ENCODE measurements around the gene AFAP1. TPM values are rescaled to one million over a fixed set of nuclear protein-coding genes. Genes with fewer than 3 reads are reported as not detected.
A peak's percentile ranks its signal among the peaks of the same experiment; 100 is the strongest.

Gene AFAP1
- total and polyA plus RNA-seq, 2 of the 8 experiments (the other 6 are each of a cell fraction or from before 2014, with no cell fraction given) = 3.6 to 18.2 TPM

- Histone ChIP-seq H2BK5ac (ENCODE audit: low read depth, low read length) (no peak overlapping the region; the same call in 1 of the 2 replicates), H3K23me2 (ENCODE audit: low read depth, low read length) (no peaks in the 10 kb centered on the region), H2BK15ac (ENCODE audit: low read length) (peak overlapping the region; percentile 54; the same call in 1 of the 2 replicates), H3K14ac (ENCODE audit: insufficient read length) (no peak overlapping the region), H2AK5ac (ENCODE audit: low read depth, low read length) (peak overlapping the region; percentile 47; the same call in 1 of the 2 replicates), H3K4me3 (ENCODE audit: extremely low read depth in 1 of 4, insufficient read depth in 2 of 4, low read depth in 3 of 4, low read length in 4 of 4) (no peak overlapping the region), H3K79me2 (ENCODE audit: control insufficient read depth in 1 of 2, insufficient read depth in 2 of 2, low read length in 2 of 2) (peaks cover 0 to 52% of the 10 kb centered on the region in 2 experiments; a peak in 3 of 4 replicates), H3K27ac (ENCODE audit: low read depth, low read length) (no peak overlapping the region), H2BK12ac (ENCODE audit: low read depth, low read length) (no peak overlapping the region), H4K20me1 (replicated peaks in 1 of 2; ENCODE audit: control insufficient read depth in 1 of 2, insufficient read depth in 2 of 2, low read length in 2 of 2) (peaks cover 0 to 3% of the 10 kb centered on the region in 2 experiments), H3K18ac (ENCODE audit: extremely low read depth, low read length) (0 out of 2 replicates have a peak overlapping the region, but pooled peaks have one; percentile 48), H3K9ac (replicated peaks in 1 of 4; ENCODE audit: extremely low read depth in 1 of 4, low read depth in 3 of 4, low read length in 3 of 4) (no peak overlapping the region; a peak in 1 of 7 replicates), H3K4me1 (replicated peaks in 1 of 4; ENCODE audit: control insufficient read depth in 3 of 4, insufficient read depth in 4 of 4, low read length in 3 of 4) (peaks cover 4 to 22% (median 14%) of the 10 kb centered on the region in 4 experiments), H4K8ac (ENCODE audit: extremely low read depth, insufficient read depth, low read length) (no peak overlapping the region), H4K91ac (replicated peaks; ENCODE audit: insufficient read length, low read length) (no peak overlapping the region), H3K9me3 (ENCODE audit: insufficient read depth in 2 of 2, low read depth in 1 of 2, low read length in 1 of 2) (no peaks in the 10 kb centered on the region), H4K5ac (ENCODE audit: insufficient read length, low read depth, low read length) (no peak overlapping the region), H2BK120ac (replicated peaks; ENCODE audit: low read depth, low read length) (no peak overlapping the region), H3K36me3 (ENCODE audit: control insufficient read depth in 2 of 4, insufficient read depth in 4 of 4, low read length in 3 of 4) (no peaks in the 10 kb centered on the region), H3K27me3 (replicated peaks in 1 of 4; ENCODE audit: control insufficient read depth in 3 of 4, extremely low read depth in 1 of 4, insufficient read depth in 3 of 4, low read length in 3 of 4) (no peaks in the 10 kb centered on the region), H2AFZ (ENCODE audit: low read length) (no peak overlapping the region), H2BK20ac (ENCODE audit: low read length) (no peak overlapping the region), H3K56ac (replicated peaks; ENCODE audit: insufficient read length, low read depth, low read length) (no peak overlapping the region), H3K4ac (replicated peaks; ENCODE audit: insufficient read length, low read depth, low read length) (no peak overlapping the region), H3K79me1 (ENCODE audit: low read depth, low read length) (peaks cover 12% of the 10 kb centered on the region), H3K23ac (ENCODE audit: insufficient read length) (no peak overlapping the region), H3K4me2 (ENCODE audit: insufficient read depth in 1 of 2, low read depth in 2 of 2, low read length in 2 of 2) (no peak overlapping the region)
- CTCF ChIA-PET (ENCODE audit: partially characterized antibody) = interaction anchor here (0.9 to 1.9 kb wide), 8 partner anchors 9 to 101 kb away, joined by 3 to 5 read pairs (median 4); no protein-coding TSS in a partner anchor
- POLR2A ChIA-PET (ENCODE audit: partially characterized antibody) = interaction anchor here (0.6 to 0.7 kb wide), 2 partner anchors 16 to 31 kb away, joined by 4 to 5 read pairs; no protein-coding TSS in a partner anchor
- FAIRE-seq (no peak), DNase-seq (ENCODE audit: low read depth in 1 of 2, low spot score in 2 of 2) (peak in 1 of 2 experiments; percentile 33)
- 85% methylated on average over 10 of the region's 10 CpGs; no CpG with 5 or more reads in 1 of the 2 experiments for WGBS, 2 experiments (ENCODE audit: extremely low coverage in 1 of 2, insufficient coverage in 1 of 2, insufficient read length in 1 of 2, insufficient replicate concordance in 2 of 2, low coverage in 1 of 2, low lambda C conversion rate in 2 of 2, missing lambda C conversion rate in 1 of 2)
- no peak for TF ChIP-seq FOSL1 (IDR thresholded peaks at IDR 0.05; ENCODE audit: insufficient read depth, low read depth, low read length)
- TF ChIP-seq PHF8 (conservative IDR thresholded peaks at IDR 0.05; ENCODE audit: low read depth, low read length) = no peak
- TF ChIP-seq E2F6 (IDR thresholded peaks at IDR 0.05) = no peak
- no peak for TF ChIP-seq TBP (IDR thresholded peaks at IDR 0.05; ENCODE audit: low read depth, low read length)
- no peak for TF ChIP-seq BRCA1 (IDR thresholded peaks at IDR 0.05; ENCODE audit: low read depth, low read length)
- TF ChIP-seq NRF1 (IDR thresholded peaks at IDR 0.05; ENCODE audit: low read depth, low read length) = no peak
- TF ChIP-seq CHD2 (IDR thresholded peaks at IDR 0.05; ENCODE audit: low read length) = no peak
These were observed 34.4 kb downstream of the AFAP1 start for GRCh38 chr4:7904952-7905915.

Data from H1 (cell line).